ENCODE results near the gene SORCS3. TPM values are rescaled to one million over a fixed set of nuclear protein-coding genes. Genes with fewer than 3 reads are reported as not detected.
A peak's percentile ranks its signal among the peaks of the same experiment; 100 is the strongest.

SORCS3 gene
- total and polyA plus RNA-seq, 2 experiments from 2014 or later, result not detected

GRCh38 chr10:104642658-104643302 is 1.7 kb downstream of the SORCS3 start:
- peak overlapping the region; percentile 39; the same call in 1 of the 2 replicates for H2AFZ ChIP-seq
- peak overlapping the region; percentile 47 for H3K4me3 ChIP-seq
- no peaks in the 10 kb centered on the region for H3K9me3 ChIP-seq (ENCODE audit: low read depth)
- no peaks in the 10 kb centered on the region for H3K79me2 ChIP-seq (ENCODE audit: insufficient read depth)
- no peak overlapping the region for H3K4me2 ChIP-seq (ENCODE audit: unreplicated experiment)
- no peak overlapping the region for H3K27ac ChIP-seq
- TF ChIP-seq EZH2phosphoT487 (IDR thresholded peaks at IDR 0.05; ENCODE audit: insufficient read depth, low read depth), result no peak
- TF ChIP-seq EZH2 (IDR thresholded peaks at IDR 0.05; ENCODE audit: insufficient read depth, poor library complexity, severe bottlenecking), result peak; percentile 50
- DNase-seq, result peak; percentile 67
- H3K9ac ChIP-seq, result no peak overlapping the region
- H3K4me1 ChIP-seq (ENCODE audit: insufficient read depth), result no peaks in the 10 kb centered on the region
- peaks cover 45% of the 10 kb centered on the region for H3K27me3 ChIP-seq (replicated peaks; ENCODE audit: insufficient read depth)
- H3F3A ChIP-seq (ENCODE audit: insufficient read depth), result no peaks in the 10 kb centered on the region
- H3K36me3 ChIP-seq (ENCODE audit: low read depth), result no peaks in the 10 kb centered on the region
- no peaks in the 10 kb centered on the region for H4K20me1 ChIP-seq (ENCODE audit: insufficient read depth)
- WGBS, 2 experiments (ENCODE audit: low coverage in 1 of 2, low lambda C conversion rate in 2 of 2, missing lambda C conversion rate in 2 of 2), result 8 to 11% methylated on average over 40 of the region's 43 CpGs
- in situ Hi-C loops (cut with MboI), result no loop called here
- H3K9me2 ChIP-seq (ENCODE audit: insufficient read depth), result no peaks in the 10 kb centered on the region

GRCh38 chr10:104643303-104643663 is 2.2 kb downstream of the SORCS3 start:
- Histone ChIP-seq H3K27me3 (replicated peaks; ENCODE audit: insufficient read depth) (peaks cover 41% of the 10 kb centered on the region), H3K79me2 (ENCODE audit: insufficient read depth) (no peaks in the 10 kb centered on the region), H3K4me3 (no peak overlapping the region), H3K9me3 (ENCODE audit: low read depth) (no peaks in the 10 kb centered on the region), H3K36me3 (ENCODE audit: low read depth) (no peaks in the 10 kb centered on the region), H3K4me1 (ENCODE audit: insufficient read depth) (no peaks in the 10 kb centered on the region), H3K27ac (no peak overlapping the region), H3K9me2 (ENCODE audit: insufficient read depth) (no peaks in the 10 kb centered on the region), H4K20me1 (ENCODE audit: insufficient read depth) (no peaks in the 10 kb centered on the region), H3F3A (ENCODE audit: insufficient read depth) (no peaks in the 10 kb centered on the region), H2AFZ (no peak overlapping the region), H3K9ac (no peak overlapping the region), H3K4me2 (ENCODE audit: unreplicated experiment) (no peak overlapping the region)
- in situ Hi-C loops (cut with MboI), result no loop called here
- TF ChIP-seq EZH2 (IDR thresholded peaks at IDR 0.05; ENCODE audit: insufficient read depth, poor library complexity, severe bottlenecking) (no peak), EZH2phosphoT487 (IDR thresholded peaks at IDR 0.05; ENCODE audit: insufficient read depth, low read depth) (no peak)
- DNase-seq, result no peak
- 83 to 84% methylated on average over 11 of the region's 11 CpGs for WGBS, 2 experiments (ENCODE audit: low coverage in 1 of 2, low lambda C conversion rate in 2 of 2, missing lambda C conversion rate in 2 of 2)

- no peak overlapping the region for H3K4me2 ChIP-seq (ENCODE audit: unreplicated experiment)
- H3K9me3 ChIP-seq (ENCODE audit: low read depth), result no peaks in the 10 kb centered on the region
- DNase-seq, result no peak
- H3K27ac ChIP-seq, result no peak overlapping the region
- no peaks in the 10 kb centered on the region for H3K36me3 ChIP-seq (ENCODE audit: low read depth)
- no peaks in the 10 kb centered on the region for H3F3A ChIP-seq (ENCODE audit: insufficient read depth)
- no peak overlapping the region for H3K4me3 ChIP-seq
- H3K9me2 ChIP-seq (ENCODE audit: insufficient read depth), result no peaks in the 10 kb centered on the region
- in situ Hi-C loops (cut with MboI), result no loop called here
- H3K9ac ChIP-seq, result no peak overlapping the region
- no peaks in the 10 kb centered on the region for H3K79me2 ChIP-seq (ENCODE audit: insufficient read depth)
- H4K20me1 ChIP-seq (ENCODE audit: insufficient read depth), result no peaks in the 10 kb centered on the region
- WGBS, 2 experiments (ENCODE audit: low coverage in 1 of 2, low lambda C conversion rate in 2 of 2, missing lambda C conversion rate in 2 of 2), result 14 to 23% methylated on average over 1 of the region's 1 CpG
- H3K27me3 ChIP-seq (replicated peaks; ENCODE audit: insufficient read depth), result peaks cover 19% of the 10 kb centered on the region
- H2AFZ ChIP-seq, result no peak overlapping the region
- no peaks in the 10 kb centered on the region for H3K4me1 ChIP-seq (ENCODE audit: insufficient read depth)
- TF ChIP-seq EZH2phosphoT487 (IDR thresholded peaks at IDR 0.05; ENCODE audit: insufficient read depth, low read depth), result no peak
- no peak for TF ChIP-seq EZH2 (IDR thresholded peaks at IDR 0.05; ENCODE audit: insufficient read depth, poor library complexity, severe bottlenecking)
Observed at GRCh38 chr10:104646146-104646545, 5.1 kb downstream of the SORCS3 start.

- no peaks in the 10 kb centered on the region for H3K4me1 ChIP-seq (ENCODE audit: insufficient read depth)
- no peaks in the 10 kb centered on the region for H3K9me3 ChIP-seq (ENCODE audit: low read depth)
- no peak for DNase-seq
- H2AFZ ChIP-seq, result no peak overlapping the region
- TF ChIP-seq EZH2phosphoT487 (IDR thresholded peaks at IDR 0.05; ENCODE audit: insufficient read depth, low read depth) (no peak), EZH2 (IDR thresholded peaks at IDR 0.05; ENCODE audit: insufficient read depth, poor library complexity, severe bottlenecking) (no peak)
- in situ Hi-C loops (cut with MboI), result no loop called here
- 46 to 50% methylated on average over 3 of the region's 3 CpGs for WGBS, 2 experiments (ENCODE audit: low coverage in 1 of 2, low lambda C conversion rate in 2 of 2, missing lambda C conversion rate in 2 of 2)
- H3K36me3 ChIP-seq (ENCODE audit: low read depth), result no peaks in the 10 kb centered on the region
- H4K20me1 ChIP-seq (ENCODE audit: insufficient read depth), result no peaks in the 10 kb centered on the region
- H3K4me2 ChIP-seq (ENCODE audit: unreplicated experiment), result no peak overlapping the region
- H3K4me3 ChIP-seq, result no peak overlapping the region
- no peaks in the 10 kb centered on the region for H3K79me2 ChIP-seq (ENCODE audit: insufficient read depth)
- peaks cover 8% of the 10 kb centered on the region for H3K27me3 ChIP-seq (replicated peaks; ENCODE audit: insufficient read depth)
- no peak overlapping the region for H3K9ac ChIP-seq
- H3K27ac ChIP-seq, result no peak overlapping the region
- no peaks in the 10 kb centered on the region for H3K9me2 ChIP-seq (ENCODE audit: insufficient read depth)
- no peaks in the 10 kb centered on the region for H3F3A ChIP-seq (ENCODE audit: insufficient read depth)
Observed at GRCh38 chr10:104648421-104648820, 7.3 kb downstream of the SORCS3 start.
